Measurements from ENCODE around the gene CKS2.
A peak's percentile ranks its signal among the peaks of the same experiment; 100 is the strongest.
"Not testable (repeated sequence)": the region's sequence is repeated elsewhere in the genome, so short reads cannot be mapped to it uniquely, and the experiment has no call there.

Gene CKS2

GRCh38 chr9:89311346-89312221 lies 589 bp downstream of the CKS2 start:
- no peak for DNase-seq

- peak; percentile 15 for DNase-seq
These were observed 1.2 kb downstream of the CKS2 start for GRCh38 chr9:89312222-89312571.

GRCh38 chr9:89313842-89314241 lies 2.8 kb downstream of the CKS2 start:
- DNase-seq: no peak

- peak; percentile 4 for DNase-seq
These were observed 4.0 kb downstream of the CKS2 start for GRCh38 chr9:89314955-89315354.

GRCh38 chr9:89315482-89315881 lies 4.5 kb downstream of the CKS2 start:
- no peak for DNase-seq

GRCh38 chr9:89317282-89317681 lies 6.3 kb downstream of the CKS2 start:
- no peak for DNase-seq

GRCh38 chr9:89318123-89319014 lies 7.4 kb downstream of the CKS2 start, which contains the start of gene SECISBP2:
Gene SECISBP2 (plus strand): TSS chr9:89318500. CDS start chr9:89318577, 77 bp downstream.
- DNase-seq: peak; percentile 95

GRCh38 chr9:89319015-89319905 lies 8.3 kb downstream of the CKS2 start:
- no peak for DNase-seq

GRCh38 chr9:89323390-89323789 lies 12.4 kb downstream of the CKS2 start:
- no peak for DNase-seq

GRCh38 chr9:89325733-89326132 lies 14.7 kb downstream of the CKS2 start:
- no peak for DNase-seq

- no peak for DNase-seq
These were observed 17.1 kb downstream of the CKS2 start for GRCh38 chr9:89328064-89328463.

GRCh38 chr9:89329917-89330316 lies 18.9 kb downstream of the CKS2 start:
- no peak for DNase-seq

- no peak for DNase-seq
These were observed 19.5 kb downstream of the CKS2 start for GRCh38 chr9:89330513-89330912.

GRCh38 chr9:89339807-89340206 lies 28.8 kb downstream of the CKS2 start:
- no peak for DNase-seq

- no peak for DNase-seq
These were observed 29.3 kb downstream of the CKS2 start for GRCh38 chr9:89340332-89340731.

GRCh38 chr9:89342213-89342612 lies 31.2 kb downstream of the CKS2 start:
- DNase-seq: no peak

GRCh38 chr9:89342948-89343347 lies 32.0 kb downstream of the CKS2 start:
- DNase-seq: no peak

GRCh38 chr9:89343812-89344211 lies 32.8 kb downstream of the CKS2 start:
- DNase-seq: not testable (repeated sequence)

GRCh38 chr9:89345476-89345875 lies 34.5 kb downstream of the CKS2 start:
- DNase-seq: no peak

- no peak for DNase-seq
These were observed 35.7 kb downstream of the CKS2 start for GRCh38 chr9:89346696-89347095.

GRCh38 chr9:89347651-89348050 lies 36.7 kb downstream of the CKS2 start:
- no peak for DNase-seq

- no peak for DNase-seq
These were observed 38.6 kb downstream of the CKS2 start for GRCh38 chr9:89349607-89350006.
